Loucy (cell line): ENCODE data around the gene RAD51B.

ENCODE experiments used
- H2AFZ ChIP-seq: fragments of 200-600 bp; sonication (generic); 2 replicates; pipeline ENCODE4 v1.6.0; 2016; ENCODE audit warnings: antibody characterized with exemption, mild to moderate bottlenecking, low read length, moderate library complexity
- H3F3A ChIP-seq: fragments of 200-600 bp; 2 replicates; pipeline ENCODE4 v1.6.0; 2016; ENCODE audit warnings: antibody characterized with exemption, low read depth, mild to moderate bottlenecking
- H3K27me3 ChIP-seq: fragments of 200-600 bp; sonication (generic); 2 replicates; pipeline ENCODE4 v1.6.1; 2014; ENCODE audit warnings: low read length, mild to moderate bottlenecking; ENCODE audit not compliant: insufficient read depth, poor library complexity, severe bottlenecking
- H3K36me3 ChIP-seq: fragments of 200-600 bp; sonication (generic); 2 replicates; pipeline ENCODE4 v1.6.1; 2016; ENCODE audit warnings: low read length; ENCODE audit not compliant: insufficient read depth
- H3K4me1 ChIP-seq: fragments of 200-600 bp; sonication (generic); 2 replicates; pipeline ENCODE4 v1.5.1; 2014; ENCODE audit warnings: low read length, mild to moderate bottlenecking; ENCODE audit not compliant: insufficient read depth, poor library complexity, severe bottlenecking
- H3K4me2 ChIP-seq: fragments of 200-600 bp; sonication (generic); 2 replicates; pipeline ENCODE4 v1.6.0; 2014; ENCODE audit warnings: antibody characterized with exemption, low read length, low read depth, mild to moderate bottlenecking; ENCODE audit not compliant: poor library complexity, severe bottlenecking
- H3K4me3 ChIP-seq: fragments of 200-600 bp; sonication (generic); 2 replicates; pipeline ENCODE4 v1.5.1; 2014; ENCODE audit warnings: low read length, mild to moderate bottlenecking, mixed read lengths; ENCODE audit not compliant: poor library complexity, severe bottlenecking
- H3K79me2 ChIP-seq: fragments of 200-600 bp; sonication (generic); 2 replicates; pipeline ENCODE4 v1.6.1; 2014; ENCODE audit warnings: low read length; ENCODE audit not compliant: insufficient read depth
- H3K9ac ChIP-seq: fragments of 200-600 bp; sonication (generic); 2 replicates; pipeline ENCODE4 v1.6.0; 2014; ENCODE audit warnings: mild to moderate bottlenecking, low read depth, low read length, moderate library complexity; ENCODE audit not compliant: poor library complexity, severe bottlenecking
- H3K9me2 ChIP-seq: fragments of 200-600 bp; sonication (generic); replicated peaks from 2 replicates; pipeline ENCODE4 v1.6.1; 2016; ENCODE audit warnings: low read depth, low read length, mixed read lengths
- H3K9me3 ChIP-seq: fragments of 200-600 bp; sonication (generic); 2 replicates; pipeline ENCODE4 v1.6.1; 2014; ENCODE audit warnings: mild to moderate bottlenecking, antibody characterized with exemption, low read length, low read depth; ENCODE audit not compliant: insufficient read depth
- H4K20me1 ChIP-seq: fragments of 200-600 bp; sonication (generic); 2 replicates; pipeline ENCODE4 v1.6.0; 2014; ENCODE audit warnings: antibody characterized with exemption, low read length, mild to moderate bottlenecking; ENCODE audit not compliant: insufficient read depth, poor library complexity, severe bottlenecking
- EZH2phosphoT487 ChIP-seq: fragments of 200-600 bp; IDR thresholded peaks from 2 replicates; pipeline ENCODE4 v1.6.1; 2018; ENCODE audit warnings: antibody characterized with exemption, mild to moderate bottlenecking, moderate library complexity, borderline replicate concordance
- TF ChIP-seq, protein P1 (sequence below): fragments of 200-600 bp; sonication (generic); conservative IDR thresholded peaks from 2 replicates; pipeline ENCODE4 v1.5.1; 2014; ENCODE audit warnings: mild to moderate bottlenecking, antibody characterized with exemption, low read length

The RAD51B gene

GRCh38 chr14:68145539-68145938, 326.0 kb downstream of the RAD51B start:
- Histone ChIP-seq H3K4me2 (peak overlapping the region; percentile 63), H3F3A (peaks cover 11% of the 10 kb centered on the region; the same call in 1 of the 2 replicates), H3K9me3 (peaks cover 5% of the 10 kb centered on the region; the same call in 1 of the 2 replicates), H3K9me2 (no peaks in the 10 kb centered on the region), H4K20me1 (no peaks in the 10 kb centered on the region), H3K9ac (no peak overlapping the region), H3K79me2 (no peaks in the 10 kb centered on the region), H3K36me3 (no peaks in the 10 kb centered on the region), H3K27me3 (no peaks in the 10 kb centered on the region), H2AFZ (no peak overlapping the region), H3K4me1 (peaks cover 60% of the 10 kb centered on the region), H3K4me3 (no peak overlapping the region)
- TF ChIP-seq, protein P1, sequence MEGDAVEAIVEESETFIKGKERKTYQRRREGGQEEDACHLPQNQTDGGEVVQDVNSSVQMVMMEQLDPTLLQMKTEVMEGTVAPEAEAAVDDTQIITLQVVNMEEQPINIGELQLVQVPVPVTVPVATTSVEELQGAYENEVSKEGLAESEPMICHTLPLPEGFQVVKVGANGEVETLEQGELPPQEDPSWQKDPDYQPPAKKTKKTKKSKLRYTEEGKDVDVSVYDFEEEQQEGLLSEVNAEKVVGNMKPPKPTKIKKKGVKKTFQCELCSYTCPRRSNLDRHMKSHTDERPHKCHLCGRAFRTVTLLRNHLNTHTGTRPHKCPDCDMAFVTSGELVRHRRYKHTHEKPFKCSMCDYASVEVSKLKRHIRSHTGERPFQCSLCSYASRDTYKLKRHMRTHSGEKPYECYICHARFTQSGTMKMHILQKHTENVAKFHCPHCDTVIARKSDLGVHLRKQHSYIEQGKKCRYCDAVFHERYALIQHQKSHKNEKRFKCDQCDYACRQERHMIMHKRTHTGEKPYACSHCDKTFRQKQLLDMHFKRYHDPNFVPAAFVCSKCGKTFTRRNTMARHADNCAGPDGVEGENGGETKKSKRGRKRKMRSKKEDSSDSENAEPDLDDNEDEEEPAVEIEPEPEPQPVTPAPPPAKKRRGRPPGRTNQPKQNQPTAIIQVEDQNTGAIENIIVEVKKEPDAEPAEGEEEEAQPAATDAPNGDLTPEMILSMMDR = no peak
- no peak for TF ChIP-seq EZH2phosphoT487

- H3K4me3 ChIP-seq = no peak overlapping the region
- peaks cover 49% of the 10 kb centered on the region for H3K4me1 ChIP-seq
- no peaks in the 10 kb centered on the region for H3K36me3 ChIP-seq
- H3K9me2 ChIP-seq = no peaks in the 10 kb centered on the region
- no peaks in the 10 kb centered on the region for H3K27me3 ChIP-seq
- H3K9ac ChIP-seq = no peak overlapping the region
- H2AFZ ChIP-seq = no peak overlapping the region
- no peaks in the 10 kb centered on the region for H3K79me2 ChIP-seq
- peaks cover 11% of the 10 kb centered on the region; the same call in 1 of the 2 replicates for H3F3A ChIP-seq
- no peak overlapping the region for H3K4me2 ChIP-seq
- H4K20me1 ChIP-seq = no peaks in the 10 kb centered on the region
- peaks cover 9% of the 10 kb centered on the region; the same call in 1 of the 2 replicates for H3K9me3 ChIP-seq
- TF ChIP-seq, protein P1 = no peak
- no peak for TF ChIP-seq EZH2phosphoT487
Observed at GRCh38 chr14:68146818-68147217, 327.2 kb downstream of the RAD51B start.

GRCh38 chr14:68147303-68147702, 327.7 kb downstream of the RAD51B start:
- Histone ChIP-seq H4K20me1 (no peaks in the 10 kb centered on the region), H3K9ac (no peak overlapping the region), H3F3A (peaks cover 11% of the 10 kb centered on the region; the same call in 1 of the 2 replicates), H3K36me3 (0 out of 2 replicates have a peak, but pooled peaks cover 3% of the 10 kb centered on the region), H3K79me2 (no peaks in the 10 kb centered on the region), H3K4me3 (no peak overlapping the region), H3K4me2 (no peak overlapping the region), H3K27me3 (no peaks in the 10 kb centered on the region), H3K9me2 (no peaks in the 10 kb centered on the region), H2AFZ (no peak overlapping the region), H3K9me3 (peaks cover 13% of the 10 kb centered on the region; the same call in 1 of the 2 replicates), H3K4me1 (peaks cover 44% of the 10 kb centered on the region)
- TF ChIP-seq EZH2phosphoT487 = no peak
- TF ChIP-seq, protein P1 = no peak
